Endometrial microvascular endothelial cells (primary cell): ENCODE measurements around the gene REEP5. TPM values are rescaled to one million over a fixed set of nuclear protein-coding genes. Genes with fewer than 3 reads are reported as not detected.
"Not testable (repeated sequence)": the region's sequence is repeated elsewhere in the genome, so short reads cannot be mapped to it uniquely, and the experiment has no call there.

Experiments used
- in situ Hi-C: cut with HindIII; loops from 2 replicates; pipeline ENCODE4 v1.10.0; 2017; ENCODE audit warnings: low sequenced_read_pairs, low pct_unique_long_range_greater_than_20kb; ENCODE audit errors: inconsistent ontology term
- total RNA-seq: library from RNA; depleted of rRNA; stranded (reverse); fragments of >200 nt; gene quantifications from one replicate; pipeline ENCODE4 v1.2.3, GENCODE V29; 2015; ENCODE audit errors: inconsistent ontology term

REEP5 gene
- total RNA-seq, 1 donor from 2014 or later, result 85.0 TPM

DNA sequence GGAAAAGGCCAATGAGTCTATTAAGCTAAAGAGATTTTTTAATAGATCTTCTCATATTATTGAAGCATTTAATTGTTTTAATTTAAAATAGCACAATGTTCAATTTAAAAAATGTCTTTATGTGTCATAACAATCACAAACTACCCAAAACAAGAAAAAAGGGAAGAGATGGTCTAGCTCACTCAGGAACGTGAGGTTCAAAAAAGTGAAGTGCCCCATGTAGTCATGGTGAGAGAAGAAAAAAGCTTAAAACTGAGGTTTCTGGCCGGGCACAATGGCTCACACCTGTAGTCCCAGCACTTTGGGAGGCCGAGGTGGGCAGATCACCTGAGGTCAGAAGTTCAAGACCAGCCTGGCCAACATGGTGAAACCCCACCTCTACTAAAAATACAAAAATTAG, 17.0 kb downstream of the REEP5 start:
- in situ Hi-C loops, result not testable (repeated sequence)

DNA sequence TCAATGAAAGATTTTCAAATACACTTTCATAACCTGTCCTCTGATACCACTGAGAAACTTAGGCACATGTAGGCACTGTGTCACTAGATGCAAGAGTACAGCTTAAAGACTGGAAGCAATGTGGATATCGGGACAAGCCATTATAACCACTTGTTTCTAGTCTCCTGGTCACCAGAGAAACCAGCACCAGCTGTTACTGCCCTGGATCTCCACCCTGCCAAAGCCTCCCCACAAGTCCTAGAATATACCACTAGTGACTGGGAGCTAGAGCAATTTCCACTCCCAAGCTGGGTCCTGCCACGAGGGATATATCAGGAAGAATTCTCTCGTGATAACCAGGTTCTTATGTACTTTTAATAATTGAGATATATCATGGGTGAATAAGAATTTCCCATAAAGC, 19.5 kb downstream of the REEP5 start:
- in situ Hi-C loops, result no loop called here

DNA sequence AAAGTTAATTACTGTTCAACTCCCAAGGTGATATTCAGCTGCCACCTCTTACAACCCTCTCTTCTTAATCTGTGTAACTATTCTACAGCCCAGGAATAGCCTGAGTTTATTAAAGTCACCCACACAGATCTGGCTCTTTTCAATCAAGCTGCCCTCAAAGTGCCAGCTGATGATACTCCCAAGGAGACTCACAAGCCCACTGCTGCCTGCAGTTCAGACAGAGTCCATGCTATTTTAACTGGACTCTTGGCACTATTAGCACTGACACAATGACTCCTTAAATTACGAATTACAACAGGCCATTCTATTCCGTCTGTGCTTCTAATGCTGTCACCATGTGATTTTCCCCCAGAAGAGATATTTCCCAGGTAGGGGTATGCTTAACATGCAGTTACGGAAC, 26.3 kb downstream of the REEP5 start:
- in situ Hi-C loops, result no loop called here

DNA sequence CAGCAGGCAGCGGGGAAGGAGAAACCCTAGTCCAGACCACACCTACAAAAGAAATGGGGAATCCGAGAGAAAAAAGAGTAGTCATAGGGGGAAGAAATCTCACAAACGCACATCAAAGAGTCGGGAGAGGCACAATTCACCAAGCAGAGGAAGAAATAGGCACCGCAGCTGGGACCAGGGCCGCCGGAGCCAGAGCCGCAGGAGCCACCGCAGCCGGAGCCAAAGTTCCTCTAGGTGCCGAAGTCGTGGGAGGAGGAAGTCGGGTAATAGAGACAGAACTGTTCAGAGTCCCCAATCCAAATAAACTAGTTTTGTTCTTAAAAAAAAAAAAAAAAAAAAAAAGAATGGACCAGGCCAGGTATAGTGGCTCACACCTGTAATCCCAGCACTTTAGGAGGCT, 29.3 kb downstream of the REEP5 start:
- in situ Hi-C loops, result no loop called here

DNA sequence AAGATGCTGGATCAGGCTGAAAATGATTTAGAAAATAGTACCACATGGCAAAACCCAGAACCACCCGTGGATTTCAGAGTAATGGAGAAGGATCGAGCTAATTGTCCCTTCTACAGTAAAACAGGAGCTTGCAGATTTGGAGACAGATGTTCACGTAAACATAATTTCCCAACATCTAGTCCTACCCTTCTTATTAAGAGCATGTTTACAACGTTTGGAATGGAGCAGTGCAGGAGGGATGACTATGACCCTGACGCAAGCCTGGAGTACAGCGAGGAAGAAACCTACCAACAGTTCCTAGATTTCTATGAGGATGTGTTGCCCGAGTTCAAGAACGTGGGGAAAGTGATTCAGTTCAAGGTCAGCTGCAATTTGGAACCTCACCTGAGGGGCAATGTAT, 30.0 kb downstream of the REEP5 start:
- in situ Hi-C loops, result not testable (repeated sequence)

DNA sequence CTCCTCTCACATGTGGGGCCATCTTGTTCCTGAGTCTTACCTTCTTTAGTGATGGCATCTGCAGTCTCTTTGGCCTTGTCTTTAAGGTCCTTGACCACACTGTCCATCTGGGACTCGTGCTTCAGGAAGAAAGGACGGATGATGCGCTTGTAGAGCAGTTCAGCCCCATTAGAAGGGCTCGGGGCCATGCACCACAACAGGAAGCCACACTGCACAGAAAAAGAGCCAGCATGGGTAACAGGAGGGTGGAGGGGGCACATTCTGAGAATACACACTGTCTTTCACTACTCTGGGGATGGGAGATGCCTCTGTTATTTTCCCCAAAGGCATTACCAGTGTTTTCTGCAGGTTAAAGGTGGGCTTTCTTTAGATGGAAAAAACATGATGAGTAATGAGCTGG, 35.1 kb downstream of the REEP5 start:
- in situ Hi-C loops, result no loop called here

DNA sequence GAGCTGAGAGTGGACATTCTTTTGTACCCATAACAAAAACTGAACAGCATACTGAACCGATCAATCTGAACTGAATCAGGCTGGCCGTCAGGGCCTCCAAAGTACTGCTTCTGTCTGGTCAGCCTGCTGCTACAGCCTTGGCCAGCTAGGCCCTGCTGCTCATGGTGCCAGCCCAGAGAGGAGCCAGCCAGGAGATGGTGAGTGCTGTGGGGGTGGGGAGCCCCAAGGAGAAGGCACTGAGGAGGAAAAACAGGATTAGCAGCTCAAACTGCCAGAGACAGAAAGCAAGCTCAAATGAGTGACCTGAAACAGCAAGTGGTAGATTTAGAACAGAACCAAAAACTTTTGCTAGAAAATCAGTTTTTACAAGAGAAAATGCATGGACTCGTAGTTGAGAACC, 37.0 kb downstream of the REEP5 start:
- in situ Hi-C loops, result no loop called here

DNA sequence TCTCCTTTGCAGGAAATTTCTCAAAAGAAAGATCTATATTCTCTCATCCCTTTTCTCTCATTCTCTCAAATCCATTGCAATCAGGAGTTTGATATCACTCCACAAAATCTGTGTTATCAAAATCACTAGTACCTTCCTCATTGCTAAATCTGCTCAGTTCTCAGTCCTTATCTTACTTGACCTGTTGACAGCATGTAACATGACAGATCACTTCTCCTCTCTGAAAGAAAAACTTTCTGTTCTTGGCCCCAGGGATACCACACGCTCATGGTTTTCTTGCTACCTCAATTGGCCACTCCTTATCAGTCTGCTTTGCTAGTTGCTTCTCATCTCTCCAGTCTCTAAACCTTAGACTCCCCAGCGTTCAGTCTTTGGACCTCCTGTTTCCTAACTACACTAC, 38.8 kb downstream of the REEP5 start:
- in situ Hi-C loops, result no loop called here

DNA sequence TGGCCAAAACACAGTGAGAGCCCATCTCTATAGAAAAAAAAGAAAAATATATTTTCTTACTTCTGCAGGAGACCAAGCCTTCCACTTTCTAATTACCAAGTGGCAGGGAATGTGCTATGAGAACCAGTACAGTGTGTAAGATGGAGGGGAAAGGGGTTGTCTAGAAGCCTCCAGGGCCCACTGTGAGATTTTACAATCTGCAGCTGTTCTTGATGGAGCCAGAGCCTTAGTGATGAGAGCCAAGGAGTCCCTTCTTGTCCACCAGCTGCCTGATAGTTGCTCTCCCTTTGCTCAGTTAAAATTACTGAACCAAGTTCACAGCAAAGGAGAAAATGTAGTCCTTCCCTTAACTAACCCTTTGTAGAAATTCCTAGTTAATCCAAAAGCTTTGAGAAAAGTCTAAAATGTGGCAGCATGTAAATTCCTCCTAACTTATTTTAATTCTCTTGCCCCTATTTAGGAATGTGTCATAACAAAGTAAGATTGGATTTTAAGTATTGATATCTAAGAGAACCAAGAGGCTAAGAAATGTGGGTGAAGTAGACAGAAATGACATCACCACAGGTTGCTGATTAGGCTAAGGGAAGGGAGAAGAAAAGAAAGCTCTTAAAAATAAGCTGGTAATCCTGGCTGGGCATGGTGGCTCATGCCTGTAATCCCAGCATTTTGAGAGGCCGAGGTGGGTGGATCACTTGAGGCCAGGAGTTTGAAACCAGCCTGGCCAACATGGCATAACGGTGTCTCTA, 41.6 kb downstream of the REEP5 start:
- in situ Hi-C loops, result no loop called here

DNA sequence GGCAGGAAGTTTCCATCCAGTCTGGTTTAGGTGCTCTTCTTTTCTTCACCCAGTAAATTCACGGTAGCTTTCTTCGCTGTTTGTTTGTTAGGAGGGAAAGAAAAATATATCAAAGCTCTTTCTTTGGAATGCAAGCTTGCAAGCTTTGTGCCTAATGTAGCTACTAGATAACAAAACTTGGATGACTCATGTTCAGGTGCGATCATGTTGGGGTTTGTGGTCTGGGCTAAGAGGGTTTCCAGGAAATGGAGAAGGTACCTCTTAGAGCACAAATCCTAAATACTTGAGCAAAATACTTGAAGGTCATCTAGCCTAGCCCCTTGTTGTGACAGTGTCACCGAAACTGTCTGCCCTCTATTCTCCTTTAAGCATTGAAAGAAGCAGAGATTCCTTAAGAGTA, 43.3 kb downstream of the REEP5 start:
- in situ Hi-C loops, result no loop called here

DNA sequence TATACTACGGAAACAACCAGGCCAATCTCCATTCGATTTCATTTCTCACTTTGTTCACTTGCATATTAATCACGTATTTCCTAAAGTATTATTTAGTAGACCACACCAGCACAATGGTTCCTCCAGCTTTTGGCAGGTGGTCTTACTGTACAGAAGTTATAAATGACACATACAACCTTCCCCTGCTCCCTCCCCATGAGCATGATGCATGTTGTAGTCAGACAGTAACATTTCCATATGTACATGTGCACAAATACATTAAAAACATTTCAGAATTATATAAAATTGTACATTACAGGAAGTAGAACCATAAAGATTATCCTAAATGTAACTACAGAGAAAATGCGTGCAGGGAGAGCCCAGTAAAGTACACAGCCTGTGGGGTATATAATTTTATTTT, 43.9 kb downstream of the REEP5 start:
- in situ Hi-C loops, result no loop called here

DNA sequence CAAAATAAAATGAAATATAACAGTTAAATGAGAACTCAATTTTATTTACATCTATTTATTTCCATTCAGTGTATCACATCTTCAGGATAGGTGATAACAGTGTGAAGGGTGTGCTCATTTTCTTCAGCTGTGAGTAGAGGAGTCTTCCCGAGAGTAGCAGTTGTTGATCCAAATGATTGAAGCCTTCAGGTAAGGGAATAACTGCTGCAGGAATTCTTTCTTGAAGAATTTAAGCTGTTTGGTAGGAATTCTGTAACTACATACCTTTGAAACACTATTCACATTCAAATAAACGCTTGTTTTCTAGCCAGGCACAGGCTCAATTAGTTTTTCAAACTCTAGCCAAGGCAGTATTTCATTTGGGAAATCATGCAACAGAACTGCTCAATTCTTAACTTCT, 45.7 kb downstream of the REEP5 start:
- in situ Hi-C loops, result no loop called here

DNA sequence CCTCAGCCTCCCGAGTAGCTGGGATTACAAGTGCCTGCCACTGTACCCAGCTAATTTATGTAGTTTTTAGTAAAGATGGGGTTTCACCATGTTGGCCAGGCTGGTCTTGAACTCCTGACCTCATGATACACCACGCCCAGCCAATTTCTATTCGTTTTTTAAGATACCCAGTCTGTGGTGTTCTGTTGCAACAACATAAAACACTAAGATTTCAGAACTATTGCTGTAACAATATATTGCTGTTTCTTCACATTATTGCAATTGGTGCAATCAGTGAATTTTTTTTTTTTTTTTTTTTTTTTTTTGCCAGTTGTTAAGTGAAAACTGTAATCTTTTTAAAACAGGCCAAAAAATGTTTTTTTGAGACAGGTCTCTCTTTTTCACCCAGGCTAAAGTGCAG, 51.1 kb downstream of the REEP5 start:
- in situ Hi-C loops, result no loop called here

DNA sequence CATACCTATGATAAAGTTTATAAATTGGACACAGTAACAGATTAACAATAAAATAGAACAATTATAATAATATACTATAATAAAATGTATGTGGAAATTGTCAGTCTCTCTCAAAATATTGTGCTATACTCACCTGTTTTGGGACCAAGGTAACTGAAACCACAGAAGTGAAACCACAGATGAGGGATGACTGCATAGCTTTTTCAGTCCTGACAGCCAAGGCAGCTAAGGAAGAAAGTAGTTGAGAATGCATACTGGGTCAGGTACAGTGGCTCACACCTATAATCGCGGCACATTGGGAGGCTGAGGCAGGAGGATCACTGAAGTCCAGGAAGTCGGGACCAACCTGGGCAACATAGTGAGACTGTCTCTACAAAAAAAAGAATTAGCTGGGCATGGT, 52.1 kb downstream of the REEP5 start:
- in situ Hi-C loops, result no loop called here

DNA sequence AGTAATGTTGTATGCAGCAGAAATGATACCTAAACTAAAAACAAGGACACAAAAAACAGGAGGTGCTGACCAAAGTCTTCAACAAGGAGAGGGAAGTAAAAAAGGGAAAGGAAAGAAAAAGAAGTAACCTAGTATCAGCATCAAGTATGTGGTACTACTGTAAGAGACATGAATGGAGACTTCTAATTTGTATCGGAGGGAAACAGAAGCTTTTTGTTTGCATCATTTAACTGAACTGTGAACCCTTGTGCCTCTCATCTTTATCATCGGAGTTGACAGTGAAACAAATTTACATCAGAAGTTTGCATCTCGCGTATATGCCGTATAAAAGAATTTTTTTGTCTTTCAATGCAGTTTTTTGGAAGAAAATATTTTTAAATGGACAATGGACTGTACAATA, 54.6 kb downstream of the REEP5 start:
- in situ Hi-C loops, result no loop called here

DNA sequence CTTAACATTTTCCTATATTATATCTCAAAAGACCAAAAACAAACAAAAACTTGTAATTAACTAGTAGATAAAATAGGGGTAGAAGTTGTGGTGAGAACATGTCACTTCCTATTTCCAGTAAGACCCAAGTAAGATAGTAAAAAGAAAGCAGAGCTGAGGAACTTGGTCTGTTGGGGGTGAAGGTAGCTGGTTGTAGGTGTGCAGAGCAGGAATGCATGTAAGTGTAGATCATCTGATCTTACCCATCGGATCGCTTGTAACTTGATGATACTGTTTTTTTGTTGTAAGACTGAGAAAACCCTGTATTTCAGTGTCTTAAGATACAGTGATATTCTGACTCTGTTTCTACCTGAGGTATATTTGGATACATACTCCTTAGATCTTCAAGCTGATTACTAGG, 55.3 kb downstream of the REEP5 start:
- in situ Hi-C loops, result no loop called here

DNA sequence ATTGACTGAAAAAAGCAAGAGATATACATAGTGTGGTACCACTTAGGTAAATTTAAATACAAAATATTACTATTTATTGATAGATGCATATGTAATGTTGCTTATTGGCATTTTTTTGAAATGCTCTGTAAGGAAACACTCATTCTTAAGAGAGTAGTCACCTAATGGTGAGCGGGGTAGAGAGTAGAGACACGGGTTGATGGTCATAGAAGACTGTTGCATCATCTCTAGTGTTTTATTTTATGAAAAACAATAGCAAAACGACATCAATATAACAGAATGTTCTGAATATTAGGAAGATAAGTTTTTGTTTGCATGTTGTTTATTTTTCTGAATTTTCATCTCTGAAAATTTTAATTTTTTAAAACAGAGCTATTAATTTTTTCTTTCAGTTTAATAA, 56.9 kb downstream of the REEP5 start:
- in situ Hi-C loops, result no loop called here

DNA sequence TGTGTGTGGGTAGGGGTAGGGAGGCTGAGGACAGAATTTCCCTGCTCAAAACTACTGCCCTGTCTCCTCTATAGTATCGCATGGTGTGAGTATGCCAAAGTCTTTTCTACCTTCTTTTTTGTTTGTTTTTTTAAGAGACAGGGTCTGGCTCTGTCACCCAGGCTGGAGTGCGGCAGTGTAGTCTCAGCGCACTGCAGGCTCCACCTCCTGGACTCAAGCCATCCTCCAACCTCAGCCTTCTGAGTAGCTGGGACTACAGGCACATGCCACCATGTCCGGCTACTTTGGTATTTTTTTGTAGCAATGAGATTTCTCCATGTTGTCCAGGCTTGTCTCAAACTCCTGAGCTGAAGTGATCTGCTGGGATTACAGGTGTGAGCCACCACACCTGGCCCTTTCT, 58.5 kb downstream of the REEP5 start:
- in situ Hi-C loops, result no loop called here

DNA sequence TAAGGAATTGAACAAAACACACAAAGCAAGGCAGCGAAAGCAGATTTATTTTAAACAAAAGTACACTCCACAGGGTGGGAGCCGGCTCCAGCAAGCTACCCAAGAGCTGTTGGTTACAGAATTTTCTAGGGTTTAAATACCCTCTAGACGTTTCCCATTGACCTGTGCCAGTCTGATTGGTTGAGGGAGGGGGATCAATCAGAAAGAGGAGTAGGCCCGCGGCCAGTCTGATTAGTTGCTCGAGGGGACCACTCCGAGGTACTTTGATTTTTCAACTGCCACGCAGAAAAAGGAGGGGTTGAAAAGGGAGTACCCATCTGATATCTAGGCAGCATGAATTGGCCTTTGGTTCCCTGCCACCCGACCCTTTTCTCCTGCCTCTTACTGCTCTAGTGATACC, 59.9 kb downstream of the REEP5 start:
- in situ Hi-C loops, result no loop called here

DNA sequence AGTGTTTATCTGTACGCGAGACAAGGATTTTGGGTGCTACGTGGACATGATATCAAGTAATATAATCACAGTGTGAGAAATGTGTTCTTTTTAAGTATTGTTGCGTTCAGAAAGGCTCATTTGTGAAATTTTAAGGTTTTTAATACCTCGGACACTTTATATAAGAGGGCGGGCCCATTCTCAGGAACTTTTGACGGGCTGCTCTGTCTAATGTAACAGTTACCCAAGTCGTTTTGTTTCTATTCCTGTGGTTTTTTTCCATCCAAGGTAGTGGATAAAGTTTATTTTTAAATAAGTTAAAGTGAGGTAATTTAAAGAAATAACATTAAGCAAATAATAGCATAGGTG, 60.4 kb downstream of the REEP5 start:
- in situ Hi-C loops, result no loop called here

DNA sequence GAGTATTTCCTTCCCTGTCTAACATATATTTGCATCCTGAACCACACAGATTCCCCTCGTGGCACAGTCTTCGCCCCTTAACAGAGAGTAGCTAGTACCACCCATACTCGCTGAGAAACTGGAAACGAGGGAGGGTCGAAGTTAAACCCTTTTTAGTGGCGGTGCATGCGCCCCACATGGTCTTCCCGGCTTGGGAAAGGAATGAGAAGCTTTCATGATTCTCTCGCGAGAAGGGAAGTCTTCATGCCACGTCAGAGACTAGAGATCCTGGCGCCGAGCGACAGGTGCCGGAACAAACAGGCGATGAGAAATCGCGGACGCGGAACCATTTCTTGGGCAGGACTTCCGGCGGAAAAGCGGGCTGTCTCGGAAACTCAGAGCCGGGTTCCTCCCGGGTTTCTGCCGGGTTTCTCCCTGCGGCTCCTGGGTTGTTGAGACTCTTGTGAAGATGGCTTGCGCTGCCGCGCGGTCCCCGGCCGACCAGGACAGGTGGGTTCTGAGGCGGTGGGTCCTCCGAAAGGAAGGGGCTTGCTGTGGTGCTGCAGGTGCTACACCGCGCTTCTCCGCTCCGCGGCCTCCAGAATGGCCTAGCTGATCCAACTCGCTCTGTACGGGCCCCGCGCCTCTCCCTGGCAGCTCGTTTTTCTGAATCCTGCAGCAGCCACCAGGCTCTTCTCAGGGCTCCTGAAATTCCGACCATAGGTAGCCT, 60.9 kb downstream of the REEP5 start, which contains the start of gene SRP19:
TSS of gene SRP19 (plus strand) at position 359 of the 709 bp plus-strand sequence. CDS start at position 449, 90 bp downstream.
- in situ Hi-C loops, result no loop called here
